Measurements from ENCODE around the gene HOXA3. TPM values are rescaled to one million over a fixed set of nuclear protein-coding genes. Genes with fewer than 3 reads are reported as not detected.
A peak's percentile ranks its signal among the peaks of the same experiment; 100 is the strongest.

Gene HOXA3
- total RNA-seq, 3 donors from 2014 or later (not counting 1 experiment from before 2014, with no cell fraction given): 0.32 to 0.78 (median 0.35) TPM

DNA sequence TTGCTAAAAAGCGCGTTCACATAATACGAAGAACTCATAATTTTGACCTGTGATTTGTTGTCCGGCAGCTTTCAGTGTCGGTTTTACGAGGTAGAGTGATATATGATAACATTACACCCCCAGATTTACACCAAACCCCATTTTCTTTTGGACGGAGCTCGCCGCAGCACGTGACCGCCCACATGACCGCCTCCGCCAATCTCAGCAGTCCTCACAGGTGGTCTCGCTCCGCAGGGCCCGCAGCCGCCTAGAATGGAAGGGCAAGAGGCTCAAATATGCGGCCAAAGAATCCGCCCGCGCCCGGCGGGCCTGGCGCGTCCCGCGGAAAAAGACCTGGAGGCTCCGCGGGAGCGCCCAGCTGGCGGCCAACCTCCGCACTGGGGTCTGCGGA lies 4.1 kb upstream of the HOXA3 start, which contains the start of gene HOXA7:
Gene HOXA7, minus strand, starts transcription at position 168 of the 391 bp plus-strand sequence. Its CDS starts 130 bp downstream, at position 38.
- peak in 1 of 2 donors; percentile 31 for DNase-seq
- peak within 1 kb of the TSS; percentile 32 for H3K4me3 ChIP-seq (ENCODE audit: low read length)
- H3K27ac Mint-ChIP-seq: peak within 1 kb of the TSS in 1 of 2 donors; percentile 64

DNA sequence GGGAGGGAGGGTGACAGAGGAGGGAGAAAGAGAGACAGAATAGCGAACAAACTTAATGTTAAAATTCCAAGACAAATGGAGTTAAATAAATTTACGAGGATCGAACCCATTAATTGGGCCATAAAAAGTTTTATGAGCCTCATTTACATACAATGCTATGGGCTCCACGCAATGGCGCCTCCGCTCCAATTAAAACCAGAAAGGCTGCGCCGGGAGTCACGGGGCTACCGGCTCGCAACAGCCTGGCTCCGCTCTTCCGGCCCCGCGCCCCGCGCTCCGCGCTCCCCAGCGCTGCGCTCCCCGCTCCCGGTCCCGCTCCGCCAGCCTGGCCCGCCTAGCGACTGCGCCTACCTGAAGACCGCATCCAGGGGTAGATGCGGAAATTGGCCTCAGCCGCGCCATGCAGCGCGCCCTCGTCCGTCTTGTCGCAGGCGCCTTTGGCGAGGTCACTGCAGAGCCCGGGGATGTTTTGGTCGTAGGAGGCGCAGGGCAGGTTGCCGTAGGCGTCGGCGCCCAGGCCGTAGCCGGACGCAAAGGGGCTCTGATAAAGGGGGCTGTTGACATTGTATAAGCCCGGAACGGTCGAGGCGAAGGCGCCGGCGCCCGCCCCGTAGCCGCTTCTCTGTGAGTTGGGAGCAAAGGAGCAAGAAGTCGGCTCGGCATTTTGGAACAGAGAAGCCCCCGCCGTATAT lies 3.6 kb upstream of the HOXA3 start:
- H3K4me1 Mint-ChIP-seq: peaks cover 43 to 65% of the 10 kb centered on the region in 2 donors
- peak overlapping the region; percentile 82 for H3K4me3 Mint-ChIP-seq
- H3K36me3 ChIP-seq (ENCODE audit: control insufficient read depth, insufficient read depth, low read length): no peaks in the 10 kb centered on the region
- peaks cover 85% of the 10 kb centered on the region for H3K27me3 ChIP-seq (ENCODE audit: control insufficient read depth, insufficient read depth, low read length)
- H3K4me1 ChIP-seq (ENCODE audit: control insufficient read depth, insufficient read depth, low read length): peaks cover 70% of the 10 kb centered on the region
- H3K4me3 ChIP-seq (ENCODE audit: low read length): peak overlapping the region; percentile 32
- H3K27me3 Mint-ChIP-seq (ENCODE audit: low read depth in 2 of 2): peaks cover 72 to 83% of the 10 kb centered on the region in 2 donors
- 1% methylated on average over 63 of the region's 63 CpGs for WGBS (ENCODE audit: insufficient coverage)
- H3K27ac ChIP-seq (ENCODE audit: low read length): peak overlapping the region; percentile 6
- peak overlapping the region in 1 of 2 donors; percentile 64 for H3K27ac Mint-ChIP-seq
- DNase-seq (peak in 1 of 2 donors; percentile 58), ATAC-seq (peak in 2 of 3 donors; percentile 3 to 10)
- H3K9me3 Mint-ChIP-seq: no peaks in the 10 kb centered on the region
- intact Hi-C loops (cut with micrococcal nuclease): loop anchor here (2.0 kb wide), 1 partner anchor 17 kb away; no protein-coding TSS in a partner anchor
- H3K9me3 ChIP-seq (ENCODE audit: control insufficient read depth, insufficient read depth, low read length): no peaks in the 10 kb centered on the region
- H3K36me3 Mint-ChIP-seq: no peaks in the 10 kb centered on the region
- TF ChIP-seq, protein P1, sequence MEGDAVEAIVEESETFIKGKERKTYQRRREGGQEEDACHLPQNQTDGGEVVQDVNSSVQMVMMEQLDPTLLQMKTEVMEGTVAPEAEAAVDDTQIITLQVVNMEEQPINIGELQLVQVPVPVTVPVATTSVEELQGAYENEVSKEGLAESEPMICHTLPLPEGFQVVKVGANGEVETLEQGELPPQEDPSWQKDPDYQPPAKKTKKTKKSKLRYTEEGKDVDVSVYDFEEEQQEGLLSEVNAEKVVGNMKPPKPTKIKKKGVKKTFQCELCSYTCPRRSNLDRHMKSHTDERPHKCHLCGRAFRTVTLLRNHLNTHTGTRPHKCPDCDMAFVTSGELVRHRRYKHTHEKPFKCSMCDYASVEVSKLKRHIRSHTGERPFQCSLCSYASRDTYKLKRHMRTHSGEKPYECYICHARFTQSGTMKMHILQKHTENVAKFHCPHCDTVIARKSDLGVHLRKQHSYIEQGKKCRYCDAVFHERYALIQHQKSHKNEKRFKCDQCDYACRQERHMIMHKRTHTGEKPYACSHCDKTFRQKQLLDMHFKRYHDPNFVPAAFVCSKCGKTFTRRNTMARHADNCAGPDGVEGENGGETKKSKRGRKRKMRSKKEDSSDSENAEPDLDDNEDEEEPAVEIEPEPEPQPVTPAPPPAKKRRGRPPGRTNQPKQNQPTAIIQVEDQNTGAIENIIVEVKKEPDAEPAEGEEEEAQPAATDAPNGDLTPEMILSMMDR (IDR thresholded peaks at IDR 0.05): no peak

More for the DNA sequence above, 4.1 kb upstream of the HOXA3 start, which contains the start of gene HOXA7:
- peaks cover 38 to 62% of the 10 kb centered on the region in 2 donors for H3K4me1 Mint-ChIP-seq
- no peaks in the 10 kb centered on the region for H3K9me3 Mint-ChIP-seq
- H3K9me3 ChIP-seq (ENCODE audit: control insufficient read depth, insufficient read depth, low read length): no peaks in the 10 kb centered on the region
- ATAC-seq: no peak
- WGBS (ENCODE audit: insufficient coverage): 1% methylated on average over 30 of the region's 33 CpGs
- peaks cover 82% of the 10 kb centered on the region for H3K27me3 ChIP-seq (ENCODE audit: control insufficient read depth, insufficient read depth, low read length)
- TF ChIP-seq, protein P1 (IDR thresholded peaks at IDR 0.05): no peak
- peak within 1 kb of the TSS; percentile 82 for H3K4me3 Mint-ChIP-seq
- intact Hi-C loops (cut with micrococcal nuclease): loop anchor here (2.0 kb wide), 1 partner anchor 16 kb away; no protein-coding TSS in a partner anchor
- H3K36me3 ChIP-seq (ENCODE audit: control insufficient read depth, insufficient read depth, low read length): no peaks in the 10 kb centered on the region
- peaks cover 71 to 78% of the 10 kb centered on the region in 2 donors for H3K27me3 Mint-ChIP-seq (ENCODE audit: low read depth in 2 of 2)
- no peaks in the 10 kb centered on the region for H3K36me3 Mint-ChIP-seq
- peak within 1 kb of the TSS; percentile 6 for H3K27ac ChIP-seq (ENCODE audit: low read length)
- peaks cover 70% of the 10 kb centered on the region for H3K4me1 ChIP-seq (ENCODE audit: control insufficient read depth, insufficient read depth, low read length)

DNA sequence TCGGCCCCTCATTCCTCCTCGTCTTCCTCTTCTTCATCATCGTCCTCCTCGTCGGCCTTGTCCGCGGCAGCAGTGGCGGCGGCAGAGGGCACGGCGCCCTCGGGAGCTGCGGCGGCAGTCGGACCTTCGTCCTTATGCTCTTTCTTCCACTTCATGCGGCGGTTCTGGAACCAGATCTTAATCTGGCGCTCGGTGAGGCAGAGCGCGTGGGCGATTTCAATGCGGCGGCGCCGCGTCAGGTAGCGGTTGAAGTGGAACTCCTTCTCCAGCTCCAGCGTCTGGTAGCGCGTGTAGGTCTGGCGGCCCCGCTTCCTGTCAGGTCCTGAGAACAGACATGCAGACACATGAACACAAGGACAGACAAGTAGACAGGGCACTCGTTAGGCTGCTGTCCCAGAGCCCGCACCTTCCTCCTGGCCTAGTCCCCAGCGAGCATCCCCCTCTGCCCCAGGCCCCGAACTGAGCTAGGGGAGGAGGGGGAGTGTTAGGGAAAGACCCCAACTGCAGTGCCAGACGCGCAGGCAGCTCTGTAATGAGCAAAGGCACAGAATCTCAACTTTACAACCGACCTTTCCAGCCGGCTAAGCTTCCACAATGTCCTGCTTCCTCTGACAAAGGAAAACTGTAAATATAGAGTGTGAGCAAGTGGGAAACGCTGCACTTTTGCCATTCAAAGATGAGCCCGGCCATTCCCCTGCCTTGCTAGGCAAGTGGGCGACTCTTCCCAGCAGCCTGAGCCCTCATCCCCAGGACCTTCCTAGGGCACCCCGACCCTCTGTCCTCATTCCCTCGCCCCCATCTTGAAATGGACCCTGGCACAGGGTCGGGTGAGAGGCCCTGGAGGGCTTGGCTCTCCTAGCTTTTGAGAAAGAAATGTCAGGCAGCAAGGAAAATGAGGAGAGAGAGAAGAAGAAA lies 2.8 kb upstream of the HOXA3 start:
- Mint-ChIP-seq H3K9me3 (no peaks in the 10 kb centered on the region), H3K4me1 (peaks cover 47 to 66% of the 10 kb centered on the region in 2 donors), H3K27me3 (ENCODE audit: low read depth in 2 of 2) (peaks cover 80 to 91% of the 10 kb centered on the region in 2 donors), H3K27ac (peak overlapping the region in 1 of 2 donors; percentile 64), H3K36me3 (no peaks in the 10 kb centered on the region), H3K4me3 (peak overlapping the region; percentile 83)
- TF ChIP-seq, protein P1 (IDR thresholded peaks at IDR 0.05): no peak
- Histone ChIP-seq H3K4me3 (ENCODE audit: low read length) (no peak overlapping the region), H3K27ac (ENCODE audit: low read length) (no peak overlapping the region), H3K27me3 (ENCODE audit: control insufficient read depth, insufficient read depth, low read length) (peaks cover 86% of the 10 kb centered on the region), H3K36me3 (ENCODE audit: control insufficient read depth, insufficient read depth, low read length) (no peaks in the 10 kb centered on the region), H3K4me1 (ENCODE audit: control insufficient read depth, insufficient read depth, low read length) (peaks cover 70% of the 10 kb centered on the region), H3K9me3 (ENCODE audit: control insufficient read depth, insufficient read depth, low read length) (no peaks in the 10 kb centered on the region)
- ATAC-seq (no peak), DNase-seq (peak in 1 of 2 donors; percentile 56)
- 8% methylated on average over 47 of the region's 48 CpGs for WGBS (ENCODE audit: insufficient coverage)
- intact Hi-C loops (cut with micrococcal nuclease): loop anchor here (5.0 kb wide), 2 partner anchors 32 to 58 kb away; partner anchors contain the start of genes HOXA1 and HOXA11
